CD4-positive, alpha-beta T cell treated with Interleukin-4 for 1 hour (primary cell): ENCODE measurements around the gene UGGT1.

Source experiments
- DNase-seq, 2 donors: peaks; one replicate each; pipeline ENCODE4 v3.0.0-alpha.2; 2020 to 2022

UGGT1 gene

GRCh38 chr2:128090945-128091725, at the start of gene UGGT1:
TSS of gene UGGT1 (plus strand) at chr2:128091200. CDS start at chr2:128091358, 158 bp downstream.
- peak; percentile 95 to 96 for DNase-seq

GRCh38 chr2:128041561-128041960, 49.4 kb upstream of the UGGT1 start:
- no peak for DNase-seq

- DNase-seq = no peak
Observed at GRCh38 chr2:128043041-128043440, 48.0 kb upstream of the UGGT1 start.

GRCh38 chr2:128053331-128053730, 37.7 kb upstream of the UGGT1 start:
- no peak for DNase-seq

GRCh38 chr2:128054104-128054885, 36.7 kb upstream of the UGGT1 start:
- no peak for DNase-seq

GRCh38 chr2:128057334-128057733, 33.7 kb upstream of the UGGT1 start:
- DNase-seq = no peak

- DNase-seq = no peak
Observed at GRCh38 chr2:128058114-128058513, 32.9 kb upstream of the UGGT1 start.

GRCh38 chr2:128062571-128062970, 28.4 kb upstream of the UGGT1 start:
- DNase-seq = no peak

- no peak for DNase-seq
Observed at GRCh38 chr2:128064353-128064752, 26.6 kb upstream of the UGGT1 start.

- DNase-seq = no peak
Observed at GRCh38 chr2:128069769-128070168, 21.2 kb upstream of the UGGT1 start.

- no peak for DNase-seq
Observed at GRCh38 chr2:128073278-128073677, 17.7 kb upstream of the UGGT1 start.

- no peak for DNase-seq
Observed at GRCh38 chr2:128076461-128077106, 14.4 kb upstream of the UGGT1 start.

GRCh38 chr2:128084757-128085156, 6.2 kb upstream of the UGGT1 start:
- DNase-seq = no peak

- no peak for DNase-seq
Observed at GRCh38 chr2:128086244-128086643, 4.8 kb upstream of the UGGT1 start.

- no peak for DNase-seq
Observed at GRCh38 chr2:128090575-128090944, 440 bp upstream of the UGGT1 start.

GRCh38 chr2:128091726-128092080, 703 bp downstream of the UGGT1 start:
- no peak for DNase-seq

GRCh38 chr2:128092656-128093055, 1.7 kb downstream of the UGGT1 start:
- DNase-seq = no peak

- DNase-seq = no peak
Observed at GRCh38 chr2:128093762-128094161, 2.8 kb downstream of the UGGT1 start.

GRCh38 chr2:128095201-128095600, 4.2 kb downstream of the UGGT1 start:
- no peak for DNase-seq

- DNase-seq = no peak
Observed at GRCh38 chr2:128103407-128103806, 12.4 kb downstream of the UGGT1 start.

- DNase-seq = no peak
Observed at GRCh38 chr2:128105072-128105471, 14.1 kb downstream of the UGGT1 start.

GRCh38 chr2:128108166-128108565, 17.2 kb downstream of the UGGT1 start:
- no peak for DNase-seq

- DNase-seq = no peak
Observed at GRCh38 chr2:128109243-128109642, 18.2 kb downstream of the UGGT1 start.
